ENCODE data around the gene SCGB3A1. TPM values are rescaled to one million over a fixed set of nuclear protein-coding genes. Genes with fewer than 3 reads are reported as not detected.

The SCGB3A1 gene
- total RNA-seq, 1 donor from 2014 or later = not detected

GRCh38 chr5:180593446-180594206 is 2.3 kb upstream of the SCGB3A1 start:
- Histone ChIP-seq H3K4me3 (ENCODE audit: low read depth, low read length) (no peak overlapping the region), H3K36me3 (ENCODE audit: control insufficient read depth, insufficient read depth, low read length) (no peaks in the 10 kb centered on the region), H3K27me3 (ENCODE audit: control insufficient read depth, insufficient read depth, low read length) (peaks cover 44% of the 10 kb centered on the region)
- TF ChIP-seq CTCF (IDR thresholded peaks at IDR 0.05; ENCODE audit: insufficient read depth, low read length, poor library complexity, severe bottlenecking) = no peak
- DNase-seq (ENCODE audit: low read depth) = no peak

GRCh38 chr5:180592176-180592575 is 877 bp upstream of the SCGB3A1 start:
- H3K27me3 ChIP-seq (ENCODE audit: control insufficient read depth, insufficient read depth, low read length) = peaks cover 44% of the 10 kb centered on the region

GRCh38 chr5:180590543-180591310 is 572 bp downstream of the SCGB3A1 start:
- H3K36me3 ChIP-seq (ENCODE audit: control insufficient read depth, insufficient read depth, low read length) = no peaks in the 10 kb centered on the region
- no peak for DNase-seq (ENCODE audit: low read depth)
- H3K27me3 ChIP-seq (ENCODE audit: control insufficient read depth, insufficient read depth, low read length) = peaks cover 44% of the 10 kb centered on the region
- TF ChIP-seq CTCF (IDR thresholded peaks at IDR 0.05; ENCODE audit: insufficient read depth, low read length, poor library complexity, severe bottlenecking) = no peak
- no peak overlapping the region for H3K4me3 ChIP-seq (ENCODE audit: low read depth, low read length)

More at GRCh38 chr5:180592176-180592575, 877 bp upstream of the SCGB3A1 start:
- Histone ChIP-seq H3K36me3 (ENCODE audit: control insufficient read depth, insufficient read depth, low read length) (no peaks in the 10 kb centered on the region), H3K4me3 (ENCODE audit: low read depth, low read length) (no peak overlapping the region)
- DNase-seq (ENCODE audit: low read depth) = no peak
- TF ChIP-seq CTCF (IDR thresholded peaks at IDR 0.05; ENCODE audit: insufficient read depth, low read length, poor library complexity, severe bottlenecking) = no peak

GRCh38 chr5:180589771-180590542 is 1.3 kb downstream of the SCGB3A1 start:
- Histone ChIP-seq H3K27me3 (ENCODE audit: control insufficient read depth, insufficient read depth, low read length) (peaks cover 38% of the 10 kb centered on the region), H3K36me3 (ENCODE audit: control insufficient read depth, insufficient read depth, low read length) (no peaks in the 10 kb centered on the region), H3K4me3 (ENCODE audit: low read depth, low read length) (no peak overlapping the region)
- TF ChIP-seq CTCF (IDR thresholded peaks at IDR 0.05; ENCODE audit: insufficient read depth, low read length, poor library complexity, severe bottlenecking) = no peak
- DNase-seq (ENCODE audit: low read depth) = no peak

- Histone ChIP-seq H3K4me3 (ENCODE audit: low read depth, low read length) (no peak overlapping the region), H3K36me3 (ENCODE audit: control insufficient read depth, insufficient read depth, low read length) (no peaks in the 10 kb centered on the region), H3K27me3 (ENCODE audit: control insufficient read depth, insufficient read depth, low read length) (peaks cover 28% of the 10 kb centered on the region)
- no peak for DNase-seq (ENCODE audit: low read depth)
- no peak for TF ChIP-seq CTCF (IDR thresholded peaks at IDR 0.05; ENCODE audit: insufficient read depth, low read length, poor library complexity, severe bottlenecking)
Observed at GRCh38 chr5:180586870-180587269, 4.4 kb downstream of the SCGB3A1 start.

Measured in kidney epithelial cell (primary cell).